Peyer's patch (tissue), 4 donors: ENCODE measurements around the gene ULK2. TPM values are rescaled to one million over a fixed set of nuclear protein-coding genes. Genes with fewer than 3 reads are reported as not detected.
"Not testable (repeated sequence)": the region's sequence is repeated elsewhere in the genome, so short reads cannot be mapped to it uniquely, and the experiment has no call there.

Experiments used
- DNase-seq, 3 donors: peaks; one replicate each; pipeline ENCODE4 v3.0.0-alpha.2; 2017 to 2019
- H3K27ac ChIP-seq, 4 donors: fragments of 200-600 bp; sonication (generic); one replicate each; pipeline ENCODE4 v1.5.1; 2016 to 2019
- H3K27me3 ChIP-seq, 2 donors: fragments of 200-600 bp; sonication (generic); one replicate each; pipeline ENCODE4 v1.5.1; 2019
- H3K36me3 ChIP-seq, 3 donors: fragments of 200-600 bp; sonication (generic); one replicate each; pipeline ENCODE4 v1.5.1; 2016 to 2019
- H3K4me1 ChIP-seq, 4 donors: fragments of 200-600 bp; sonication (generic); one replicate each; pipeline ENCODE4 v1.5.1; 2016 to 2019
- H3K4me3 ChIP-seq, 4 donors: fragments of 200-600 bp; sonication (generic); 1 replicate in 3 of 4; 2 replicates in 1 of 4; pipeline ENCODE4 v1.5.1; 2016 to 2019; ENCODE audit warnings: mild to moderate bottlenecking in 1 of 4
- H3K9me3 ChIP-seq, 4 donors: fragments of 200-600 bp; sonication (generic); one replicate each; pipeline ENCODE4 v1.5.1; 2016 to 2019; ENCODE audit warnings: mild to moderate bottlenecking in 1 of 4
- CTCF ChIP-seq, 6 experiments: fragments of 450-650 bp in 4 of 6; fragments of 200-600 bp in 2 of 6; sonication (generic) in 1 of 6; IDR thresholded peaks; one replicate each; pipeline ENCODE4 v1.5.1; 2017 to 2019; ENCODE audit warnings: antibody characterized with exemption in 6 of 6, mild to moderate bottlenecking in 3 of 6, moderate library complexity in 1 of 6
- POLR2A ChIP-seq, 2 donors: fragments of 450-650 bp; IDR thresholded peaks; one replicate each; pipeline ENCODE4 v1.5.1; 2017; ENCODE audit warnings: antibody characterized with exemption in 2 of 2, mild to moderate bottlenecking in 2 of 2, moderate library complexity in 2 of 2
- total RNA-seq, 4 donors: library from RNA; depleted of rRNA; stranded (reverse); fragments of >200 nt; gene quantifications; one replicate each; pipeline ENCODE4 v1.1.0, GENCODE V29; 2016

The ULK2 gene
- total RNA-seq, 4 donors from 2014 or later = 2.8 to 8.8 (median 5.3) TPM

GRCh38 chr17:19896679-19897078 lies 28.9 kb upstream of the ULK2 start:
- no peak overlapping the region for H3K27ac ChIP-seq
- H3K4me1 ChIP-seq = peaks cover 0 to 7% (median 0%) of the 10 kb centered on the region in 4 donors
- H3K9me3 ChIP-seq = no peaks in the 10 kb centered on the region
- no peak for DNase-seq
- no peak overlapping the region for H3K4me3 ChIP-seq
- TF ChIP-seq POLR2A (IDR thresholded peaks at IDR 0.05) (no peak), CTCF (IDR thresholded peaks at IDR 0.05) (no peak)
- H3K27me3 ChIP-seq = no peaks in the 10 kb centered on the region
- H3K36me3 ChIP-seq = peaks cover 0 to 14% (median 0%) of the 10 kb centered on the region in 3 donors

- not testable (repeated sequence) for H3K27me3 ChIP-seq, H3K27ac ChIP-seq, DNase-seq, H3K9me3 ChIP-seq, H3K36me3 ChIP-seq, H3K4me3 ChIP-seq, H3K4me1 ChIP-seq
Observed at GRCh38 chr17:19890554-19890953, 22.8 kb upstream of the ULK2 start.

- H3K4me1 ChIP-seq, H3K36me3 ChIP-seq, H3K4me3 ChIP-seq, H3K9me3 ChIP-seq, H3K27ac ChIP-seq, H3K27me3 ChIP-seq, DNase-seq: not testable (repeated sequence)
Observed at GRCh38 chr17:19890001-19890400, 22.3 kb upstream of the ULK2 start.

- Histone ChIP-seq H3K27ac (no peak overlapping the region), H3K4me1 (no peaks in the 10 kb centered on the region), H3K4me3 (no peak overlapping the region), H3K9me3 (no peaks in the 10 kb centered on the region), H3K36me3 (no peaks in the 10 kb centered on the region), H3K27me3 (no peaks in the 10 kb centered on the region)
- TF ChIP-seq POLR2A (IDR thresholded peaks at IDR 0.05) = no peak
- no peak for TF ChIP-seq CTCF (IDR thresholded peaks at IDR 0.05)
- DNase-seq = no peak
Observed at GRCh38 chr17:19886116-19886515, 18.4 kb upstream of the ULK2 start.

- Histone ChIP-seq H3K27me3 (no peaks in the 10 kb centered on the region), H3K36me3 (no peaks in the 10 kb centered on the region), H3K4me3 (no peak overlapping the region), H3K9me3 (no peaks in the 10 kb centered on the region), H3K4me1 (no peaks in the 10 kb centered on the region), H3K27ac (no peak overlapping the region)
- DNase-seq = no peak
- no peak for TF ChIP-seq CTCF (IDR thresholded peaks at IDR 0.05)
- TF ChIP-seq POLR2A (IDR thresholded peaks at IDR 0.05) = no peak
Observed at GRCh38 chr17:19883537-19884215, 15.9 kb upstream of the ULK2 start.

- Histone ChIP-seq H3K4me1 (no peaks in the 10 kb centered on the region), H3K9me3 (no peaks in the 10 kb centered on the region), H3K27me3 (no peaks in the 10 kb centered on the region), H3K4me3 (no peak overlapping the region), H3K36me3 (no peaks in the 10 kb centered on the region), H3K27ac (no peak overlapping the region)
- TF ChIP-seq POLR2A (IDR thresholded peaks at IDR 0.05) (no peak), CTCF (IDR thresholded peaks at IDR 0.05) (no peak)
- no peak for DNase-seq
Observed at GRCh38 chr17:19880393-19880792, 12.7 kb upstream of the ULK2 start.
